Measurements from ENCODE around the gene MC3R.

DNA sequence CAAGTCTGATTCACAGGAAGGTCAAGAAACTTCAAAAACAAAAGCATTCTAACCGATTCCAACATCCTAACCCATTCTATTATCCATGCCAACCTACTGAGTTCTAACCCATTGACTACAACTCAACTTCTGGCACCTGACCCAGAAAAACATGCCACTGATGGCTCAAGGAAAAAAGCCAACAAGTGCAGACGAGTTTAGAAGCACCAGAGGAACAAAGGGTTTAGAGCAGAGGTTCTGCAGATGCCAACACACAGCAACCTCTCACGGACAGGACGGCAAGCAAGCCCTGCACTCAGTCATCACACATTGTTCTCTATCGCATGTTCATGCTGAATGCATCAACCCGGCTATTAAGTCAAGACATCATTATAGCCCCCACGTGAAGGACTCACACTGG, 25.2 kb upstream of the MC3R start:
- TF ChIP-seq CTCF (IDR thresholded peaks at IDR 0.05; ENCODE audit: insufficient read depth, low read length), result no peak
- TF ChIP-seq POLR2AphosphoS5 (IDR thresholded peaks at IDR 0.05; ENCODE audit: low read depth), result no peak
